Left kidney (tissue), 2 donors: ENCODE results near the gene TNNT2. TPM values are rescaled to one million over a fixed set of nuclear protein-coding genes. Genes with fewer than 3 reads are reported as not detected.
A peak's percentile ranks its signal among the peaks of the same experiment; 100 is the strongest.

Experiments
- DNase-seq: peaks from one replicate; pipeline ENCODE4 v3.0.0-alpha.2; 2013
- polyA plus RNA-seq: library from polyadenylated mRNA; unstranded; fragments of 120-200 nt; gene quantifications from one replicate; pipeline ENCODE4 v1.2.1, GENCODE V29; 2013; ENCODE audit not compliant: insufficient read length

Gene TNNT2
- polyA plus RNA-seq, 1 donor, result 56.4 TPM

DNA sequence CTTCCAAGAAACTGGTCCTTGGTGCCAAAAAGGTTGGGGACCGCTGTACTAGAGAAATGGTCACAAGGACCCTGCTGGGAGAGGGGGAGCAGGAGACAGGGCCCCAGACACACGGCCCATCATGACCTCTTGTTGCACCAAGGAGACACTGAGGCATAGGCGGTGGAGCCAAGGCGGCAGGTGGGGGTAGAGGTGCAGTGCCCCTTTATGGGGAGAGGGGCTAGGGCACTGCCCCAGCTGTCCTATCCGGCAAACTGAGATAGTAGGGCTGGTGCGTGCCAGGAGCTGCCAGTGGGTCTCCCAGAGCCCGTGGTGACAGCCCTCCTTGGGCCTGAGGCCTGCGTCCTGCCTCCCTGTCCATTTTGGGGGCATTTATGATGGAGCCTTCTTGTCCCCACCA lies 20.3 kb downstream of the TNNT2 start:
- no peak for DNase-seq

GRCh38 chr1:201356701-201357100 lies 20.8 kb downstream of the TNNT2 start:
- no peak for DNase-seq

- DNase-seq, result no peak
Measured at GRCh38 chr1:201356236-201356635, 21.2 kb downstream of the TNNT2 start.

DNA sequence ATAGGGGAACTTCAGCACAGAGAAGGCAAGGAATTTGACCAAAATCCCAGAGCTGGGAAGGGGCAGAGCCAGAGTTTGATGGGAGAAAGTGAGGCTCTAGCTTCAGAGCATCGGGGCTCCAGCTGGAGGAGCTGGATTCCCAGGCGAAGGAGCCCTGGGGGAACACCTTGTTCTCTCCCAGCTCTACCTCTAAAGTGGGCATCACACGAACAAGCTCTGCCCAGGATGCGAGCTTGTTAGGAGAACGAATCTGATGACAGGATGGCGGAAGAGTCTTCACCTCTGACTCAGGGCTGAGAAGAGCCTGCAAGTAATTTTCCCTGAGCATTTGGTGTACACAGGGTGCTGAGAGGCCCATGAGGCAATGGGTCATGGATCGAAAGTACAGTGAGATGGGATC lies 22.0 kb downstream of the TNNT2 start:
- DNase-seq, result no peak

DNA sequence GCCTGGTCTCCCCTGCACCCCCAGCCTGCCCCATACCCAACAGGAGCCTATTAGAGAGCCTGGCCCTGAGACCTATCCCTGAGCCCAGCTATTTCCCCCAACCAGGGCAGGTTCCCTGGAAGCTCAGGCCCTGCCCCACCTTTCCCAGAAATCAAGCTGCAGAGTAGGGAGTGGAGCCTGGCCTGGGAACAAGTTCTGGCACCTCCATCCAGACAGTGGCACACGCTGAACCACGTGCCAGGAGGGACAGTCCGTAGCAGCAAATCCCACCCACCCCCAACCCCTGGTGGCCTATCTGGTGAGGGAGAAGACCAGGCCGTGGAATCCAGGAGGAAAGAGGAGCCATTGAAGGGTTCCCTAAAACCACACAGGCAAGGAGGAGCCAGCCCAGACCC lies 22.6 kb downstream of the TNNT2 start:
- DNase-seq, result no peak

DNA sequence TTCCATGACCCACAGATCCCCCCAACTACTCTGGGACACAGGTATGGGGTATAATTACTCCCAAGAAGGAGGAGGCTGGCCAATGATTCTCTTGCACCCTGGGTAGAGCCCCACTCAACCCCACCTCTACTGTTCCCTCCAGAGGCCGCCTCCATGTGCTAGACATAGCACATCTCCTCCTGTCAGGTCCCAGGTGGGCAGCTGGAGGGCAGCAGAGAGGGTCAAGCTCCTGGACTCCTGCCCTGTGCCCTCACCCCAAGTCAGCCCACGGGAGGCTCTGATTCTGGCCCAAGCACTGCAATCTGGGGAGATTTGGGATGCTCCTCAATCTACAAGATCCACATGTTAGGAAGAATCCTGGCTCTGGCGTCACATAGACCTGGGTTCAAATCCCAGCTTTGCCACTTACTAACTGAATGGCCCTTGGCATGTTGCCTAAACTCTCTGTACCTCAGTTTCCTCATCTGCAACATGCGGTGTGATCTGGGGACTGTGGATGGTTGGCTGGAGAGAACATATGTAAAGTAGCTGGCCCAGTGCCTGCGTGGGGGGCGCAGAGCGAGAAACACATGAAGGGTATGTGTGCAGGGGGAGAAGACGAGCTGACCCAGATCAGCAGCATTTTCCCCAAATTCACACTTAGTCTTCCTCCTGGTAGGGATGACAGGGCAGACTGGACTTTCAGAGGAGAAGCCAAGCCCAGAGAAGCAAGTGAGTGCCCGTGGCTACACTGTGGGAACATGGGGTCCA lies 23.2 kb downstream of the TNNT2 start:
- no peak for DNase-seq

DNA sequence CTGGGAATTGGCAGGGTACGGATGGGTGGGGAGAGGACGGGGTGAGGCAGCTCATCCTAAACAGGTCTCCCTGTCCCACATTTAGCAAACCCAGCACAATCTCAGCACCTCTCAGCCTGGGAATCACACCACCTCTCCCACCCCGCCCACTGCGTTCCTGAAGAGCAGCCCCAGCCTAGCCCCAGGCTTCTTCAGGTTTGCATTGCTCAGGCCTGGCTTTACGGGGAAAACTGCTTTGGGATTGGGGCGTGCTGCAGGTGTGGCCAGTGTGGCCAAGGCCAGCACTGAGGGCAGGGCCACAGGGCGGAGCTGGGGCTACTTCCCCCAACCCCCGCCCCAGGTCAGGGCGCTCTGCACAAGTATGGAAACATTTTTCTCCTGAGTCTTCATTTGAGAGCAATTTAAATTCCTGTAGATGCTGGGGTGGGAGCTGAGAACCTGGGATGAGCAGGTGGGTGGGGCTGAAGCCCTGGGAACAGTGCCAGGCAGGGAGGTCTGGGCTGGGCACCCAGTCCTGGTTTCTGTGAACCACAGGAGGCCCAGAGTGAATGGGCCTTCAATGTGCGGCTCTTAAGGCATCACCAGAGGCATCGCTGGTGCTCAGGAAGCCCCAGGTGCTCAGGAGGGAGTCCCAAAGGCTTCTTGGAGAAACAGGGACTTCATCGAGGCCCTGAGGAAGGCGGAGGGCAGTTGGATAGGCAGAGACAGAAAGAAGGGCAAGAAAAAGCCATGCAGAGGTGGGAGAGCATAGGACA lies 24.1 kb downstream of the TNNT2 start:
- DNase-seq, result no peak

DNA sequence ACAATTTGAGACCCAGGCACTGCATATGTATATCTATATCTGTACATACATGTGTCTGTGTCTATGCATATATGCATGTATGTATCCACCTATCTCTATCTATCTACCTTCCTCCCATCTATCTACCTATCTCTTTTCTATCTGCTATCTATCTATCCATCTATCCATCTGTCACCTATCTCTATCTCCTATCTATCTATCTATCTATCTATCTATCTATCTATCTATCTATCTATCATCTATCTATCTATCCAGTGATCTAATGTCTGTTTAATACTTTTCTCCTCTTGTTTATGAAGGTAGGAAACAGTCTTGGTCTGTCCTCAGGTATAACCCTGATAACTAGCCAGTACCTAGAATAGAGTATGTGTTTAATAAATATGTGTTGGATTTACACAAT lies 25.9 kb downstream of the TNNT2 start:
- DNase-seq, result no peak

- no peak for DNase-seq
Measured at GRCh38 chr1:201350884-201351283, 26.6 kb downstream of the TNNT2 start.

GRCh38 chr1:201350361-201350725 lies 27.1 kb downstream of the TNNT2 start:
- DNase-seq, result no peak

DNA sequence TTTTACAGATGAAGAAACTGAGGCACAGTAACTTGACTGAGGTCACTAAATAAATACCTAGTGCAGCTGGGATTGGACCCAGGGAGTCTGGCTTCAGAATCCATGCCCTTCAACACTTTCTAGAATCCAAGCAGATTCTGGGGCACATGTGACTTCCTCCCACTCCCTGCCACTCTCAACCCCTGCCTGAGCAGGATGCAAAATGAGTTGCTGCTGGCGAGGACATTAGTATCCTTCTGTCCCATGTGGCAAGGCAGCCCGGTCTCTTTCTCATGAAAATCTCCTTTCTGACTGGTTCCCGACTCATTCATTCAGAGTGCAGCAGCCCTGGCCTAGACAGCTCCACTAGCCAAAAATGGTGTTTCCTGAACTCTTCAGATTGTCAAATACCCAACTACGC lies 28.4 kb downstream of the TNNT2 start:
- DNase-seq, result no peak

DNA sequence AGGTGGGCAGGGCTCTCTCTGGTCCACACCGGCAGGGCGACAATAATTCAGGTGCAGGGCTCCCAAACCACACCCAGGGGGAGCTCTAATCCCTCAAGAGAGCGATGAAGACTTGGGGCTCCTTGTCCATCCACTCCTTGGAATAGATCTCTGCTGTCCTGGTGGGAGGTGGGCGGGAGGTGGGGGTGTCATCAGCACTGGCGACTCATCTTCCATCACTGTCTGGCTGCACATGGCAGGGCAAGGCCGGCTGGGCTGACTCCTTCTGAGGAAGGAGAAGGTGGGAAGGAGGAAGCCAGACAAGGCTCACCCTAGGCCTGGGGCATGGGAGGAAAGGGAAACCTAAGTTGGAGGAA lies 29.3 kb downstream of the TNNT2 start:
- peak; percentile 60 for DNase-seq

GRCh38 chr1:201347498-201348210 lies 29.8 kb downstream of the TNNT2 start:
- DNase-seq, result no peak

DNA sequence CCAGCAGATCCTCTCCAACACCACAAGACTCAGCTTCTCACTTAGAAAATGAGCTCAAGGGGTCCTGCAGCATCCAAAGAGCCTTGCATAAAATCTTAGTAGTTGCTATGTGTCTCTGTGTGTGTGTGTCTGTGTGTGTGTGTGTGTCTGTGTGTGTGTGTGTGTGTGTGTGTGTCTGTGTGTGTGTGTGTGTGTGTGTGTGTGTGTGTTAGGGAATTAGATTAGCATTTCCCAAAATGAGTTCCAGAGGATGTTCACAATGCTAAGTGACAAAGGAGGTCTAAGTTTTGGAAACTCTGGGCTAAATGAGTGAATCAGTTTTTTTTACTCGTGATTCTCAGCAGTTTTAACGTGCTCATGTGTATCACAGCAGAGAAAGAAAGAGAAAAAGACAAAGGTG lies 30.5 kb downstream of the TNNT2 start:
- DNase-seq, result no peak

- peak; percentile 55 for DNase-seq
Measured at GRCh38 chr1:201346337-201346939, 31.0 kb downstream of the TNNT2 start.

DNA sequence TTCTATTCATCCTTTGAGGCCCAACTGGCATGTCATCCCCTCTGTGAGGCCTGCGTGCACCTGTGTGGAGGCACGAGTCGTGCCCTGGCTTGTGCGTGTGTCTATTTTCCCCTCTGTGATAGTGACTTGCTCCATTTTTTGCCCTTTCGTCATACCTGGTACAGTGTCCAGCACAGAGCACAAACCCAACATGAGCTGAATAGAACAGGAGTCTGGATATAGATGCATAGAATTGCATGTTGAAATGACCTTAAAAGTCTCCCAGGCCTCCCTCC lies 32.5 kb downstream of the TNNT2 start:
- no peak for DNase-seq

DNA sequence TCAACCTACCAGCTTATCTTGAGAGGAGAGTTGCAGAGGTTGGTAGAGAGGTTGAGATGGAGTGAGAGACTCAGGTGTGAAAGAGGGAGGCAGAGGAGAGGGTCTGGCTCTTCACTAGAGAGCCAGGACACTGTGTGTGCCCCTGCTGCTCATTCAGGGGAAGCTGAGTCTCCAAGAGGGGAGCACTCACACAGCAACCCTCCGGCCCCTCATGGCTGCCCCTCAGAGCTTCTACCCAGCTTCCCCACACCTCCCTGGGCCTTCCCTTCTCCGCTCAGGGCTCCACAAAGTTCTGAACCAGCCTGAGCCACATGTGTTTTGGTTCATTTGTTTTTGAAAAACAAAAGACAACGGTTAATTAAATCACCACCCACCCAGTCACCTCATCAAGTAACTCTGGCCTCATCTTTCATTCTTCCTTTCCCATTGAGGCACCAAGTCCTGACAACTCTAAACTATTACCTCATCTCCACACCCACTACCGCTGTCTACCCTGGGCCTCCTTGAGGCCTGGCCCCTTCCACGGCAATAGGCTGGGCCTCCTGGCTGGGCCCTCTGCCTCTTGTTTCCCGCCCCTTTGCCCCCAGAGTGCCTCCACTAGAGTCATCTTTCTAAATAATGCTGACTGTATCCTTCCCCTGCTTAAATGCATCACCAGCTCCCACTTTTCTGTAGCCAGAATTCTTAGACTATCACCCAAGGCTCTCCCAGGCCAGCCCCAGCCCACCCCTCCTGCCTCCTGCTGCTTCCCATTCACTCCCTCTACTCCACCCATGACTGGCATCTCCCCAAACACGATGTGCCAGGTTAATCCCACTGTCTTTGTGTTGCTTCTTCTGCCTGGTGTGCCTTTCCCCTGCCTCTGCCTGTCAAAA lies 33.0 kb downstream of the TNNT2 start:
- DNase-seq, result peak; percentile 12

GRCh38 chr1:201341377-201341776 lies 36.1 kb downstream of the TNNT2 start:
- no peak for DNase-seq

GRCh38 chr1:201336711-201337450 lies 40.6 kb downstream of the TNNT2 start:
- no peak for DNase-seq

- DNase-seq, result no peak
Measured at GRCh38 chr1:201335901-201336300, 41.6 kb downstream of the TNNT2 start.

DNA sequence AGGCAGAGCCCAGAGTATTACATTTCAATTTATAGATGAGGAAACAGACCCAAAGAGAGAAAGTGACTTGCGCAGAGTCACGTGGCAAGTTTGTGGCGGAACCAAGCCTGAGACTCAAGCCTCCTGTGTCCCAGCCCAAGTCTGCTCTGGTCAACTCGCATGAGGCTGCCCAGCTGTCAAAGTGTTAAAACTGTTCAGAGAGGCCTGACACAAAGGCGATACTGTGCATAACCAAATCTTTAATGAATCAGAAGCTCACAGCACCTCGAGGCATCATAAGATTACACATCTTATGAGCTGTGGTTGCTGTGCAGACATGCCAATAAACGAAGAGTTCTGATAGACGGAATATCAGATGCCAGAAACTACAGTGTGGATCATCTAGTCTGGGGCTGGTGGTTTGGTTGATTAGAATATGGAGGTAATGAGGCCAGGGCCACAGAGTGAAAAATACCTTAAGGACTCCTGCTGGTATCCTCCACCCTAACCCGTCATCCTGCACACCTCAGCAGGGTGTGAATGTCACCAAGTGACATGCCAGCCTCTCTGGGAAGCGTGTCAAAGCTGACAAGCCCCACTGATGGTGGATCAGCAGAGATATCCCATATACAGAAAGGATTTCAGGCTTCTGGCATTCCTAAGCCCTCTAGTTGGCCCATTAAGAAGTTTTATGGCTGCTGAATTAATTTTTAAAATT lies 42.2 kb downstream of the TNNT2 start:
- no peak for DNase-seq
